ENCODE data around the gene AXIN1.

Gene AXIN1

DNA sequence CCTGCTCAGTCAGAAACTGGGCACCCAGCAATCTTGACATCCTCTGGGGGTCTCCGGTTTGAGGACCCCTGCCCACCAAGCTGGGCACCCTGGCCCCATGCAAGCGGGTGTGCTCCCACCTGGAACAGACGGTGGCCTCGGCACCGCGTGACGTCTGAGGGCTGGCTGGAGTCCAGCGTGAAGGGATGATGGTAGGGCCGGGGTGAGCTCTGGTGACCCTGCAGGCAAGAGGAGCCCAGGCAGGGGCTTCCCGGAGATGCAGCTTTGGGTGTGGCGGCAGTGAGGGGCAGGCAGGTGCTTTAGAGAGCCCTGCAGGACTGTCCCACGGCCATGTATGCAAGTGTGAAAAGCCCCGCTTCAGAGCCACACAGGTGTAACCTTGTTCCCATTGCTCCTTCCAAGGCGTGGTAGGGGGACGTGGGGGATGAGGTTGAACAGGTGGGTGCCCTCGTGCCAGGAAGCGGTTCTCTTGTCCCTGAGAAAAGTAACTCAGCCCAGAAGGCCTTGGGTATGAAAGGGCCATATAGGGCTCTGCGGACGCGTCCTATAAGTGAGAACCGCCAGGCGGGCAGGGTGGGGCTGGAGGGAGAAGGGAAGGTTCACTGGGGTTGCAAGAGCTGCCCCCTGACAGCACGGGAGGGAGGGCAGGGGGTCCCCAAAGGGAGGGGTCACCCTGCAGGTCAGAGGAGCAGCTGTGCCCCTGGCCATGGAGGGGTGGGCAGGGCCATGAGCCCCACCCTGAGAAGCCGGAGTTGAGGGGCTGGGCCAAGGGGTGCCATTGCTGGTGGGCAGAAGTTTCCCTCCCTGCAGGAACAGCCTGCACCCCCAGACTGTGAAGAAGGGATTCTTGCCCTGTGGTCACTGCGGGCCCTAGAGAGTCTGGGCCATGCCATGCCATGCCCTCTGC lies 86.0 kb downstream of the AXIN1 start:
- no peak for DNase-seq (ENCODE audit: extremely low read depth, low read depth)
- TF ChIP-seq, protein P1, sequence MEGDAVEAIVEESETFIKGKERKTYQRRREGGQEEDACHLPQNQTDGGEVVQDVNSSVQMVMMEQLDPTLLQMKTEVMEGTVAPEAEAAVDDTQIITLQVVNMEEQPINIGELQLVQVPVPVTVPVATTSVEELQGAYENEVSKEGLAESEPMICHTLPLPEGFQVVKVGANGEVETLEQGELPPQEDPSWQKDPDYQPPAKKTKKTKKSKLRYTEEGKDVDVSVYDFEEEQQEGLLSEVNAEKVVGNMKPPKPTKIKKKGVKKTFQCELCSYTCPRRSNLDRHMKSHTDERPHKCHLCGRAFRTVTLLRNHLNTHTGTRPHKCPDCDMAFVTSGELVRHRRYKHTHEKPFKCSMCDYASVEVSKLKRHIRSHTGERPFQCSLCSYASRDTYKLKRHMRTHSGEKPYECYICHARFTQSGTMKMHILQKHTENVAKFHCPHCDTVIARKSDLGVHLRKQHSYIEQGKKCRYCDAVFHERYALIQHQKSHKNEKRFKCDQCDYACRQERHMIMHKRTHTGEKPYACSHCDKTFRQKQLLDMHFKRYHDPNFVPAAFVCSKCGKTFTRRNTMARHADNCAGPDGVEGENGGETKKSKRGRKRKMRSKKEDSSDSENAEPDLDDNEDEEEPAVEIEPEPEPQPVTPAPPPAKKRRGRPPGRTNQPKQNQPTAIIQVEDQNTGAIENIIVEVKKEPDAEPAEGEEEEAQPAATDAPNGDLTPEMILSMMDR (IDR thresholded peaks at IDR 0.05; ENCODE audit: low read depth, low read length), result no peak

DNA sequence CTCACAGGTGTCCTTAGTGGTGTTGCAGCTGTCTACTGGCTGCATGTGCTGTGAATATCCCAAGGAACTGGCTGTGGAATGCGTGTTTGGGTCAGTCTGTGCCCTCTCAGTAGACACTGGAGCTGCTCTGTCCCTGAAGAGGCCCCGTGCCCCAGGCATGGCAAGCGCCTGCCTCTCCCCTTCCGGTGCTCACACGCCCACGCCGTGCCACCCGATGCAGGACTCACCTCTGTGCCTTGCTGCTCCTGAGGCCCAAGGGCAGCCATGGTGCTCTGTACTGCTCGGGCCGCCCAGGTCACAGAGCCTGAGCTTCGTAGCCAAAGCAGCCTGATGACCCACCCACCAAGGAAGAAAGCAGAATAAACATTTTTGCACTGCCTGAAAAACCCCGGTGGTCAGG lies 86.8 kb downstream of the AXIN1 start:
- no peak for DNase-seq (ENCODE audit: extremely low read depth, low read depth)
- TF ChIP-seq, protein P1 (IDR thresholded peaks at IDR 0.05; ENCODE audit: low read depth, low read length), result no peak

DNA sequence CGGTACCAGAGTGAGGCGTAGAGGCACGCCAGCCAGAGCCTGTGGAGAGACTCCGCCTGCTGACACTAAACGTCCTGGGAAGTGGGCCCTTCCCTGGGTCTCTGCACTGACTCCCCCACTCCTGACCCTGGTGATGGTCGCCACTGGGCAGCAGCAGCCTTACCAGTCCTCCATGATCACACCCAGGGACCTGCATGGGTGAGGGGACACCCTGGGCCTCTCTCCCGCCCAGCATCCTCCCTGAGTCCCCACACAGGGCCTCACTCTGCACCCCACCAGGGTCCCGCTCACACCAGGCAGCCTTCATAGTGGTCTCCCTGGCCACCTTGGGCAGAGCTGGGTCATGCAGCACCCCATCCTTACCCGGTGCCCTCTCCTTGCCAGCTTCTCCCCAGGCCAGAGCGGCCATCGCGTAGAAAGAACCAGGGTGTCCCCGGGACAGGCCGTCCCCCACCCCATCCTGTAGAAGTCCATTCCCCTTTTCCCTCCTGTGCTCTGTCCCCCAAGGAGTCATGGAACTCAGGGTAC lies 87.5 kb downstream of the AXIN1 start:
- DNase-seq (ENCODE audit: extremely low read depth, low read depth), result no peak
- TF ChIP-seq, protein P1 (IDR thresholded peaks at IDR 0.05; ENCODE audit: low read depth, low read length), result no peak

DNA sequence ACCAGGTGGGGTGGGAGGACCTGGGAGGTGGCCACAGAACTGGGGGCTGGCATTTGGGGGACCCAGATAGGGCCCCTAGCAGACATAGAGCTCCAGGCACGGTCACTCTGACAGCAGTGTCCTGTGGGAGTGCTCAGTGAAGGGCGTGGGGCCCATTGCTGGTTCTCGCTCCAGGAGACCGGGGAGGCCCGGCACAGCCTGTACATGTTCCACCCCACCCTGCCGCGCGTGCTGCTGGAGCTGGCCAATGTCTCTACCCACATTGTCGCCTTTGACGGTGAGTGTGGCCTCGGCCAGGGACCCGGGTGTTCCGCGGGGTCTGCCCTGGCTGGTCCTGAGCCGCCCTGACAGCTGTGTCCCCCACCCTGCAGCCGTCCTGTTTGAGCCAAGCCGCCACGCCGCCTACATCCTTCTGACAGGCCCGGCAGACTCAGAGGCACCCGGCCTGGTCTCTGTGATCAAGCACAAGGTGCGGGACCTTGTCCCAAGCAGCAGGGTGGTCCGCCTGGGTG lies 88.0 kb downstream of the AXIN1 start:
- no peak for DNase-seq (ENCODE audit: extremely low read depth, low read depth)
- TF ChIP-seq, protein P1 (IDR thresholded peaks at IDR 0.05; ENCODE audit: low read depth, low read length), result no peak

DNA sequence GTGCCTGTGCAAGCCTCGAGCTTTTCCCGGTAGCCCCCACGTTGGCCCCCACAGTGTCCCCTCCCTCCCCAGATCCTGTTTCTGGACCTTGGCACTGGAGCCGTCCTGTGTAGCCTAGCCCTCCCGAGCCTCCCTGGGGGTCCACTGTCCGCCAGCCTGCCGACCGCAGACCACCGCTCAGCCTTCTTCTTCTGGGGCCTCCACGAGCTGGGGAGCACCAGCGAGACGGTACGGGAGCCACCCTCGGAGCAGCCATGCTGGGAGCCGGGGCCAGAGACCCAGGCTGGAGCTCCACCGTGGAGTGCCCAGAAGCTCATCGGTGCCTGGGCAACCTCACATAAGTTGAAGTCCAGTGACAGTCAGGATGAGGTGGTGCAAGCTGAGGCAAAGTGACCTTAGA lies 88.6 kb downstream of the AXIN1 start:
- no peak for DNase-seq (ENCODE audit: extremely low read depth, low read depth)
- TF ChIP-seq, protein P1 (IDR thresholded peaks at IDR 0.05; ENCODE audit: low read depth, low read length), result no peak

DNA sequence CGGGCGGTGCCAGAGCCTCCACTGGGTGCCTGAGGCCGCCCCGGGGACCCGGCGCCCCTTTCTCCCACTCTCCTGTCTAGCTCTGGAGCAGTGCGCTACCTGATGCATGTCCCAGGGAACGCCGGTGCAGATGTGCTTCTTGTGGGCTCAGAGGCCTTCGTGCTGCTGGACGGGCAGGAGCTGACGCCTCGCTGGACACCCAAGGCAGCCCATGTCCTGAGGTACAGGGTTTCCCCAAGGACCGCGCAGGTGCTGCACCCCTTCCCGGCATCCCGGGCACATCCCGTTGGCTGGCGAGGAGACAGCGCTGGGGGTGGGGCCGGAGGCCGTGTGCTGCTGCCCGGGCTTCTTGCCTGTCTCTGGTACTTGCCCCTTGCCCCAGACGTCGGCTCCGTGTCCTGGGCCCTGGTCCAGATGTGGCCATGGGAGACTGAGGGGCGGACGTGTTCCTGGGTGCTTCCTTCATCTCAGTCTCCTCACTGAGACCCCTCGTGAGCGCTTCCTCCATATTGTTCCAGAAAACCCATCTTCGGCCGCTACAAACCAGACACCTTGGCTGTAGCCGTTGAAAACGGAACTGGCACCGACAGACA lies 89.2 kb downstream of the AXIN1 start:
- no peak for DNase-seq (ENCODE audit: extremely low read depth, low read depth)
- TF ChIP-seq, protein P1 (IDR thresholded peaks at IDR 0.05; ENCODE audit: low read depth, low read length), result no peak

Measured in AG09319 (cell line).